Adrenal gland (tissue), 5 donors: ENCODE measurements around the gene COL24A1.

Experiments
- CTCF ChIP-seq, 6 experiments: fragments of 450-650 bp in 4 of 6; fragments of 200-600 bp in 2 of 6; sonication (generic) in 1 of 6; IDR thresholded peaks; 1 replicate in 5 of 6; 2 replicates in 1 of 6; pipeline versions ENCODE4 v1.5.1 to v1.8.0; 2016 to 2021; ENCODE audit warnings: antibody characterized with exemption in 6 of 6, mild to moderate bottlenecking in 2 of 6, moderate library complexity in 1 of 6
- POLR2A ChIP-seq, 2 donors: fragments of 450-650 bp; IDR thresholded peaks; one replicate each; pipeline ENCODE4 v1.6.1; 2017; ENCODE audit warnings: antibody characterized with exemption in 2 of 2, mild to moderate bottlenecking in 2 of 2, moderate library complexity in 1 of 2
- donor health status: DM: no; HTN: no; CAD: no.

GRCh38 chr1:86154571-86155050 is 2.0 kb downstream of the COL24A1 start:
- TF ChIP-seq CTCF (IDR thresholded peaks at IDR 0.05), result no peak
- no peak for TF ChIP-seq POLR2A (IDR thresholded peaks at IDR 0.05)
